GM18861 (cell line): Measurements from ENCODE around the gene LEMD3.

Experiments used
- ATAC-seq: cut with Tn5 transposase; IDR thresholded peaks from one replicate; pipeline ENCODE4 v1.9.1; 2021; ENCODE audit not compliant: unreplicated experiment

The LEMD3 gene

DNA sequence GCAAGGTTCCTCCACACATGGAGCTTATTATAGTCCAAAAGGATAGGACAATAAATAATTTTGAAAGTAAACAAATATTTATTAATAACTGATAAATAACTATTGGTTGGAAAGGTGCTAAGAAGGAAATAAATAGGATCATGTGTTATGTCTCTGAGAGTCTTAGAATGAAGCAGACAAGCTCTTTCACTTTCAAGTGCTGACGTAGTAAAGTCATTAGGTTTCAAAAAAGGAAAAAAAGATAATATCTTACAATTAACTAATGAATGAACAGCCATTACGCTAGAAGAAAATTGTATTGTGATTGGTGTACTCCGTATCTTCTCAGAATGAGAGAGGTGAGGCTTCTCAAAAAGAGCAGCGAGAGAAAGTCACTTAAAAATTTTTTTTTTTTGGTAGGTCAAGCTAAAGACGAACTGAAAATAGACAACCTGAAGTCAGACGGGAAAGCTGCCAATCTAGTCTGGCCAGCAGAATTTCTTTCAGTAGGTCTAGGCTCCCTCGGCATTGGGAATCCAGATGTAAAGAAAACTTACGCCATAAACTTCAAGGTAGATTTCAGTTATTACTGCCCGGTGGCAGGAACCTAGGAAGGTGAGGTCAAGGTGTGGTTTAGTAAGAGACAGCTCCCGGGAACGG, 583 bp upstream of the LEMD3 start:
- ATAC-seq, result no peak

DNA sequence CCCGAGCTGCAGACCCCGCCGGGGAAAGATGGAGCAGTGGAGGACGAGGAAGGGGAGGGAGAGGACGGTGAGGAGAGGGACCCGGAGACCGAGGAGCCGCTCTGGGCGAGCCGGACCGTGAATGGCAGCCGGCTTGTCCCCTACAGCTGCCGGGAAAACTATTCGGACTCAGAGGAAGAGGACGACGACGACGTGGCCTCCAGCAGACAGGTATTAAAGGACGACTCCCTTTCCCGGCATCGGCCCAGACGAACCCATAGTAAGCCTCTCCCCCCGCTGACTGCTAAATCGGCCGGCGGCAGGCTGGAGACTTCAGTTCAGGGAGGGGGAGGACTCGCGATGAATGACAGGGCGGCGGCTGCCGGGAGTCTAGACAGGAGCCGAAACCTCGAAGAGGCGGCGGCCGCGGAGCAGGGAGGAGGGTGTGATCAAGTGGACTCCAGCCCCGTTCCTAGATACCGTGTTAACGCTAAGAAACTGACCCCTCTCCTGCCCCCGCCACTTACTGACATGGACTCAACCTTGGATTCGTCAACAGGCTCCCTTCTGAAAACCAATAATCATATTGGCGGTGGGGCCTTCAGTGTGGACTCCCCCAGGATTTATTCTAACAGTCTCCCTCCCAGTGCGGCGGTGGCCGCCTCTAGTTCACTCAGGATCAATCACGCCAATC, 962 bp downstream of the LEMD3 start:
- peak; percentile 21 for ATAC-seq

DNA sequence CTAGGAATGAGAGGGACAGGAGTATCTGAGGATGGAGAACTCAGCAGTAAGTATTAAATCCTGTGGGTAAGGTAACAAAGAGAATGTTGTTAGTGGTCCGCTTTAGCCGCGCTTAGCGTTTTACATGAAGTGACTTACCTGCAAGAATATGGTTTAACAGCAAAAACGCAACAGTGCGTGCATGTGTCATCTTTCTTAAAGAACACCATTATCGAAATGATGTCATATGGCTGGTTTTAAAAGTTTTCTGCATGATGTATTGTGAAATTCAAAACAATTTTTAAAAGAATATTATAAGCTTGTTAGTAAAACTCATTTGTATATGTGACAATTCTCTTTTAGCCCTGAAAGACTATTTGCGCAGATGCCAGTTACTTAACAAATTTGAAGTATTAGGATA, 1.7 kb downstream of the LEMD3 start:
- no peak for ATAC-seq

DNA sequence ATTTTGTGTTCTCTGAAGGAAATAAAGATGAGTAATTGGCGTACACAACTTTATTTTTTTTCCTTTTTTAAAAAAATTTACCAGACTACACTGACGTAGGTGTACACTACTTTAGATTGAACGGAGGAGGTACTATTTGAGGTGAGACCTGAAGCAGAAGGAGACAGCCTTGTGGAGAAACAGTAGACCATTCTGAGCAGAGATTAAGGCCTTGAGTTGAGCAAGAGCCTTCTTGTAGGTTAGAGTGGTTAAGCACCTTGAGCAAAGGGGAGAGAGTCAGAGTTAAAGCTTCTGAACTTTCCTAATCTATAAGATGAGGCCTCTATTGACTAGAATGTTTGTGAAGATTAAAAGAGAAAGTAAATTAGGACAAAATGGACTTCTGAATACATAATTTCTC, 2.5 kb downstream of the LEMD3 start:
- ATAC-seq, result no peak

DNA sequence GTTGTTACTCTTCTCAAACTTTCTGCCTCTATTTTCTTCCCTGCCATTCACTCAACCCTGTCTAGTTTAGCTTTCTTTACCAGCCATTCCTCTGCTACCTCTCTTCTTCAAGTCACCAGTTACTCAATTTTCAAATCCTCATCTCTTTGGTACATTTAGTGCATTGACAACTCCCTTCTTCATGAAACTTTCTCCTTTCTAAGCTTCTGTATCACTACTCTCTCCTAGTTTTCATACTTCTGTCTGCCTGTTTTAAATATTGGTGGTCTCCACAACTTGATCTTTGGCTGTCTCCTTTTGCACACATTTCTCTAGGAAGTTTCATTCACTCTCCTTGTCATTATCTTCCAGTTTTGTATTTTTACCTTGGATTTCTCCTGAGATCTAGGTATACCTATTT, 6.0 kb downstream of the LEMD3 start:
- no peak for ATAC-seq

DNA sequence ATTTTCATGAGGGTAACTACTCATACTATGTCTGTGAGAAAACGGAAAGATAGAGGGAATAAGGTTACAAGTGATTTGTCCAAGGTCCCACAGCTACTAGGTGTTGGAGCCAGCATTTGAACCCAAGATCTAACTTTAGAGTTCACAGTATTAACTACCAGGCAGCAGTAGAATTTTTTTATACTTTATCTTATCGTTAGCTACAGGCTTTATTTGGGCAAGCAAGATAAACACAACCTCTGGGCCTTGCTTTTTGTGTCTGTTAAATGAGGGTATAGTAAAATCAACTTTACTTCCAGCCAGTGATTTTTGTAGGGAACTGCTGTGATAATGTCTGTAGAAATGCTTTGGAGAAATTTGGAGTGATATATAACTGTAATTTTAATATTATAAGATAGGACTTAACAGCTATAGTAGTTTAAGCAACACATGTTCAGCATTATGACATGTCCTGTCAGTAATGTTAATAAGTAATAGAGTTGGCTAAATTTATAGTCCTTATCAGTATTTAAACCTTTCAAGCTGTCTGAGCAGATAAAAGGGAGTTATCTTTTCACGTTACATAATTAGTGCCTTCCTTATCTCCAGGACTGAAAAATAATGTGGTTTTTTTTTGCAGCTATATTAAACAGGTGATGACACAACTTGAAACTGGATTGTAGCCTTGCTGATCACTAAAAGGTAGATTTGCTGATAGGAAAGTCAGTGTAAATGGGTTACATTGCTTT, 12.8 kb downstream of the LEMD3 start:
- peak; percentile 34 for ATAC-seq

DNA sequence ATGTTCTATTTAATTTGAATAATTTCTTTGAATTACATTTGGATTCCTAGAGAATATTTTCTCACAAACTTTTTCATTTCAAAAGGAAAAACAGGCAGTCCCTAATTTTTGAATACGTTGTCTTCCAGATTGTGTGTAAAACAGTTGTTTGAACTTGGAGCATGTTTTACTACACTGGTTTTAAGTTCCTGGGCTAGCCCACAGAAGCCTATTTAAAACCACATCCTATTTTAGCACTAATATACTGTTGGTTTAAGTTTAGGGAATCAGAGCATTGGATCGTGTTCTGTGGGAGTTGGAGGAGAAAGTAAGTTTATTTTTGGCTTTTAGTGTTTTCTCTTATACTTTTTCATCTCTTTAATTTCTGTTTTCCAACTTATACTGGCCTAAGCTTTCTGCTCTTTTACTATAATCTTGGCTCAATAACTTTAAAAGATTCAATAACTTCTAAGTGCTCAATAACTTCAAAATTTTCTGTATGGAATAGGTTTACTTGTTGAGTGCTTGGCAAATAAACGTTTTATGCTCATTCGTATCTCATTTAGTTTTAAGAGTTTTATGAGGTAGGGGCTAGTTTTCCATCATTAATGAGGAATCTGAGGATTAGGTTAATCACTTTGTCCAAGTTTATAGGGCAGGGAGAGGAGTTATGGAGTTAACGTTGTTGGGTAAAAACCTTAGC, 14.9 kb downstream of the LEMD3 start:
- no peak for ATAC-seq

DNA sequence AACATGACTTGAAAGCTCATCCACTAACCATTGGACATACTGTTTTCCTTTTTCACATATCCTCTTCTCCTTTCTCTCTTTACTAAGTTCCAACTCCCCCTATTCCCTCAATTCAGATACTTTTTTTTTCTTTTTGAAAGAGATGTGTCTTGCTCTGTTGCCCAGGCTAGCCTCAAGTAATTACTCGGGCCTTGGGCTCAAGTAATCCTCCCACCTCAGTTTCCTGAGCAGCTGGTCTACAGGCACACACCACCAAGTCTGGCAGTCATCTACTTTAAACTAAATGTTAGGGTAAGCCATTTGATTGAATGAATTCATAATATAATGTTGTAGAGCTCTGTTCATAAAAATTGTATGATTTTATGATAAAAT, 15.5 kb downstream of the LEMD3 start:
- no peak for ATAC-seq

DNA sequence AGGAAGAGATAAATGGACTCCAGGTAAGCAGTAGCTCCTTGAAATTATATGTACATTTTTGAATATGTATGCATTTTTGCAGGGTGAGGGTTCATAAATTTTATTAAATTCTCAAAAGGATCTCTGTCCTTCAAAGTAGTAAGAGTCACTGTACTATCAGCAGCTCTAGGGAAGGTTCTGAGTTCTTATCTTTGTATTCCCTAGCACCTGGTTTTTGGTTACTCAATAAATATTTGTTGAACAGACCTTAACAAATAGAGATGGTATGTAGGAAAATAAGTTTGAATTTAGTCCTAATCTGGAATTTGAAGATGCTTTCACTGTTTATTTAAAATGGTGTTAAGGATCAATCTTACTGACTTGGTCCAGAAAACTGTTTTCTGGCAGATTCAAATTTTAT, 18.3 kb downstream of the LEMD3 start:
- no peak for ATAC-seq

DNA sequence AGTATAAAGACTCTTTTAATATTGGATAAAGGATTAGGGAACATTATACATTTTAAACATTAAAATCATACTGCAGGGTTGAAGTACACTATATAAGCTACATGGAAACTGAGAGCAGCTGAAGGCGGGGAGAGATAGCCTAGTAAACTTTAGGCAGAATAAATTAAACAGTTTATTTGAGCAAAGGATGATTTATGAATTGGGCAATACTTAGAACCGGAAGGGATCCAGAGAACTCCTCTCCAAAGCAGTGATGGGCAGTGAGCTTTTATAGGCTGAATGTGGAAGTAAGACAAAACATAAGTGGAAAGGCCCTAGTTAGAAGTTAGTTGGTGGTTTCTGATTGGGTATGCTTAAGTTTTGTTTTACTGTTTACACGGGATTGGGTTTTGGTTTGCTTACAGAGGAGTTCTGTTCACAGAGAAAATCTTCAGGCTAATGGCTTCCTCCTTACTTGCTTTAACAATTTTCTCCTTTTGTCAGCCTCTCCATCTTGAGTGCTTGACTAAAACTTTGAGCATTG, 18.9 kb downstream of the LEMD3 start:
- ATAC-seq, result peak; percentile 17

DNA sequence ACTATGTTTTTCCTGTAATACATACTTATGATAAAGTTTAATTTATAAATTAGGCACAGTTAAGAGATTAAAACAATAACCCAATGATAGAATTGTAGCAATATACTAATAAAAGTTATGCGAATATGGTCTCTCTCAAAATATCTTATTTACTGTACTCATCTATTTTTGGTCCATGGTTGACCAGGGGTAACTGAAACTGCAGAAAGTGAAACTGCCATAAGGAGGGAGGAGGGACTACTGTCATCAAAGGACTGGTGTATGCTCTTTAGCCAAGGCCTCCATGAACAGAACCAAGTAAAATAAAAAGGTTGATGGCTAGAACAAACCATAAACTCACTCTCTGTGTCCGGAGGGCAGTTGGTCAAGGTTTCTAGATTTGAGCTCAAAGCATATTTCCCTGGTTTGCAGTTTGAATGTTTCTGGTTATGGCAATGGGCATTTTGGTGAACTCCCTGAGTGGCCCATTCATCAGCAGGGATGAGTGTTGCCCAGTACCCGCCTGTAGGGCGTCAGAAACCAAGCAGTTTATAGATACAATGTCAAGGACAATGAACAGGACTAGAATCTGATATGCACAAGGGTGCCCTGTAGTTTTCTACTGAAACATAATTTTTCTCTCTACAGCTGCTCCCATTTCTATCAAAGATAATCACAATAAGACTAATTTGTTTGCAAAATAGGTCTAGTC, 19.8 kb downstream of the LEMD3 start:
- peak; percentile 94 for ATAC-seq

DNA sequence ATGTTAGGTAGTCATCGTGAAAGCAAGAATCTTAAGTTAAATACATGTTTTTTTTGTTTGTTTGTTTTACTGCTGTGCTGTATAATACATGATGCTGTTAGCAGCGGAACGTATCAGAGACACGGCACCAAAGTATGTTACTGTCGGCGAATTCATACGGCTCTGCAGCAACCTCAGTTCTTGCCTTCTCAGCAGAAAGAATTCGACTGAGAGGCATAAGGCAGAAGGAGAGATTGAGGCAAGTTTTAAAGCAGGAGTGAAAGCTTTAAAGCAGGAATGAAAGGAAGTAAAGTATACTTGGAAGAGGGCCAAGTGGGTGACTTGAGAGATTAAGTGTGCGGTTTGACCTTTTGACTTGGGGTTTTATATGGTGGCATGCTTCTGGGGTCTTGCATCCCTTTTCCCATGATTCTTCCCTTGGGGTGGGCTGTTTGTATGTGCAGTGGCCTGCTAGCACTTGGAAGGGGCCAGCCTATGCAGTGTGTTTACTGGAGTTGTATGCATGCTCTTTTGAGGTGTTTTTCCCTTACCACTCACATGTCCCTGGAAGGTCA, 23.7 kb downstream of the LEMD3 start:
- no peak for ATAC-seq

DNA sequence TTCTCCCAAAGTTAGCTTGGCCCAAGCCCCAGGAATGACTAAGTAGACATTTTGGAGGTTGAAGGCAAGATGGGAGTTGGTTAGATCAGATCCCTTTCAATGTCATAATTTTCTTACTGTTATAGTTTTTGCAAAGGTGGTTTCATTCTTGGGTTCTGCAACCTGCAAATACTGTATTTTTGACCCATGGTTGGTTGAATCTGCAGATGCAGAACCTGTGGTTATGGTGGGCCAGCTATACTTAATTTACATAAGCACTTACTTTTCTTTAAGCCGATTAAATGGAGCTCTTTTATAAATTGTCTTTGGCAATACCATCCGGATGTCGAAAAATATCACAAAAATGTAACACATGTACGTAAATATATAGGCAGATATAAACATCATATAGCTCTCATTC, 25.6 kb downstream of the LEMD3 start:
- no peak for ATAC-seq

DNA sequence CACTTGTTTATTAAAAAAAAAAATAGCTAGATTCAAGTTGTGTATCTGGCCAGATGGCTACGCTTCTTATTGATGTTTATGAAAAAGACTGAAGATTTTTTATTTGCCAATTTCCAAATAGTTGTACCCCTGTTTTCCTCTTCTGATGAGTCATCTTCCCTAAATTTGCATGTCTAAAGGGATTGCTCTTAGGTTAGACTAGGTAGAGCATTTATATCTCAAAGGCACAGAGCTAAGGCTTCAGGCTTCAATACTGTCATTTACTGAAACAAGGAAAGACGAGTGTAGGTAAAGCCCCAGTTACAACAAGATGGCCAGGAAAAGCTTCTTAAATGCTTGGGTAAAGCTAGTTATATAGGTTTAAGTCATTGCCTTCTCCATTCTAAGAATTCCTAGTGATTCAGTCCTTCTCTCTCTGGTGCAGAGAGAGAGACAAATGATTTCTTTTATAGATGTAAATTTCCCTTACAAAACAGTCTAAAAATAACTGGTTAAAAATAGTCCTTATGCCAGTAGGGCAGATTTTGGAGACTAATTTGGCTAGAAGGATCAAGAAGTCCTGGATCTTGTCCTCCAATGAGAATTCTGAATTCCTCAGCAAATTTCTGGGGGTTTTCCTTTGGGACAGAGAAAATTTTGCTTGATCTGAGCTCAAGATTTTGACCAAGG, 26.1 kb downstream of the LEMD3 start:
- no peak for ATAC-seq

DNA sequence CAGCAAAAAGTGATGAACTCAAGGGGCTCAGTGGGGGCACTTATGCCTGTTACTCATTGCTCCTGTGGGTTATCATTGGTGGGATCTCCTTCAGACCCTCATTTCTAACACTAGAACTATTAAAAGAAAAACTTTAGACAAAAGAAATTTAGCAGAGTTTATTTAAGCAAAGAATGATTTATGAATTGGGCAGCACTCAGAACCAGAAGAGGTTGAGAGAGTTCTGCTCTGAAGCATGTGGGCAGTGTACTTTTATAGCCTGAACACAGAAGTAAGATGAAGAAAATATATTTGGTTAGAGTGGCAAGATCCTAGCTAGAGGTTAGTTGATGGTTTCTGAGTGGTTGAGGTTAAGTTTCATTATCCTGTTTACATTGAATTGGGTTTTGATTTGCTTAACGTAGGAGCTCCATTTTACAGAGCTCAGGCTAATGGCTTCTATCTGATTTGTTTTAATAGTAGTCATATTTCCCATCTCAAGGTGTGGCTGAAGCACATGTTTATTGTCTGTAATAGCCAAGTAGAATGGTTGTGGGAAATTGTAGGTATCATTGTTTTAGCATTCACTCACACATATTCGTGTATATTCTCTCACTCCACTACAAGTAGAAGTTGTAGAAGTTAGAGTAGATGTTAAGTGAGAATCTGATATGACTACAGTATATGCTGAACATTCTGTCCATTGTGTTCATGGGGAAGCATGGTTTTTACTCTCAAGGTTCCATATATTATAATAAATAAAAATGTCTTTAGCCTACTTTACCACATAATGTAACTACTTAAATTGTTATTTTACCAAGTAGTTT, 27.6 kb downstream of the LEMD3 start:
- no peak for ATAC-seq

DNA sequence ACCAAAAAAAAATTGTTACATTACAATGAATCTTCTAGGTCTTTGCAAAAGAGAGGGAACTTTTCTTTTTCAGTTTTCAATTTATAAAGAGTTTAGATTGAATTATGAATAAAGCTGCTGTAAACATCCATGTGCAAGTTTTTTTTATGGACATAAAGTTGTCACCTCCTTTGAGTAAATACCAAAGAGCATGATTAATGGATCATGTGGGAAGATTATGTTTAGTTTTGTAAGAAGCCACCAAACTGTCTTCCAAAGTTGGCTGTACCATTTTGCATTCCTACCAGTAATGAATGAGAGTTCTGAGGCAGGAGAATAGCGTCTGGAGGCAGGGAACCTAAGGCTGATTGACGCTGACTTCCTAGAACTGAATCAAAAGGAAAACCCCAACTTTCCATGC, 30.2 kb downstream of the LEMD3 start:
- no peak for ATAC-seq

DNA sequence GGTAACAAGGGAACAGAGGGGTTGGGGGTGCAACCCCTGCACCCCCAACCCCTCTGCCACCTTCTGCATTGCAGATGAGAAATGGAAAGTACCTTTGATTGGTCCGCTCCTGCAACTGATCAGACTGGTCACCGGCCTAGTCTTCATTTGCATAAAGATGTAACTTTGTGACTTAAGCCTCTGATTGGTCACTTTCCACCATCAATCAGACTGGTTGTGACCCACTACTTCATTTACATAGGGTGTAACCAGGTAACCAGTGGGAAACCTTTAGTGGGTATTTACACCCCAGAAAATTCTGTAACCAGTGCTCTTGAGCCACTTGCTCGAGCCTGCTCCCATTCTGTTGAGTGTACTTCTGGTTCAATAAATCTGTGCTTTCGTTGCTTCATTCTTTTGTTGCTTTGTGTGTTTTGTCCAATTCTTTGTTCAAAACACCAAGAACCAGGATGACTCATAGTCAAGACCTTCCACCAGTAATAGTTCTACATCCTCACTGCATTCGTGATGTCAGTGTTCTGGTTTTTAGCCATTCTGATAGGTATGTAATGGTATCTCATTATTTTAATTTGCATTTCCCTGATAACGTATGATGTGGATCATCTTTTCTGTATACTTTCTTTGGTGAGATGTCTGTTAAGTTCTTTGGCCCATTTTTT, 30.8 kb downstream of the LEMD3 start:
- no peak for ATAC-seq

DNA sequence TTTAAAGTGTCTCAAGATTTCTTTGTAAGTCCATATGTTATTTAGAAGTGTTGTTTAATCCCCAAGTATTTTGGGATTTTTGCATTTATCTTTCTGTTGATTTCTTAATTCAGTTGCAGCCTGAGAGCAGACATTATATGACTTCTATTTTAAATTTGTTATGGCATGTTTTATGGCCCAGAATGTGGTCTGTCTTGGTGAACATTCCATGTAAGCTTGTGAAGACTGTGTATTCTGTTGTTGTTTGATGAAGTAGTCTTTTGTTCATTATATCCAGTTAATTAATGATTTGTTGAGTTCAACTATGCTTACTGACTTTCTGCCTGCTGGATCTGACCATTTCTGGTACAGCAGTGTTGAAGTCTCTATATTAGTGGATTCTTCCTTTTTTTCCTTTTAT, 34.0 kb downstream of the LEMD3 start:
- no peak for ATAC-seq
